Glutamatergic neuron (in vitro differentiated cells): Measurements from ENCODE around the gene TLCD5. TPM values are rescaled to one million over a fixed set of nuclear protein-coding genes. Genes with fewer than 3 reads are reported as not detected.

Experiments
- DNase-seq: peaks from one replicate; pipeline ENCODE4 v3.0.0; 2022
- H3K27ac Mint-ChIP-seq: one replicate; pipeline ENCODE4 v1.8.0; 2020; ENCODE audit warnings: mild to moderate bottlenecking, mixed read lengths, inconsistent platforms; ENCODE audit not compliant: unreplicated experiment
- H3K27me3 Mint-ChIP-seq: one replicate; pipeline ENCODE4 v1.8.0; 2020; ENCODE audit warnings: mild to moderate bottlenecking, moderate library complexity, mixed read lengths, inconsistent platforms; ENCODE audit not compliant: unreplicated experiment
- H3K36me3 Mint-ChIP-seq: one replicate; pipeline ENCODE4 v1.8.0; 2020; ENCODE audit warnings: mild to moderate bottlenecking, mixed read lengths, inconsistent platforms; ENCODE audit not compliant: unreplicated experiment
- H3K4me1 Mint-ChIP-seq: one replicate; pipeline ENCODE4 v1.8.0; 2020; ENCODE audit warnings: mild to moderate bottlenecking, low read depth, mixed read lengths, inconsistent platforms; ENCODE audit not compliant: unreplicated experiment
- H3K4me3 Mint-ChIP-seq: one replicate; pipeline ENCODE4 v1.8.0; 2020; ENCODE audit warnings: mild to moderate bottlenecking, mixed read lengths, inconsistent platforms; ENCODE audit not compliant: unreplicated experiment
- H3K9me3 Mint-ChIP-seq: one replicate; pipeline ENCODE4 v1.8.0; 2020; ENCODE audit warnings: mild to moderate bottlenecking, moderate library complexity, mixed read lengths, inconsistent platforms; ENCODE audit not compliant: unreplicated experiment
- total RNA-seq: library from RNA; stranded (reverse); fragmentation: NEBNext Ultra II Directional; extraction: Animal tissue kit (Norgen Biotek cat#: 25700); gene quantifications from one replicate; pipeline ENCODE4 v1.2.1, GENCODE V29; 2021; ENCODE audit not compliant: unreplicated experiment
- TF ChIP-seq, protein P1 (sequence below): fragments of 200-600 bp; sonication (generic); IDR thresholded peaks from one replicate; pipeline ENCODE4 v1.5.0; 2021; ENCODE audit not compliant: partially characterized antibody, unreplicated experiment

Gene TLCD5
- total RNA-seq, 1 donor from 2014 or later: 15.8 TPM

DNA sequence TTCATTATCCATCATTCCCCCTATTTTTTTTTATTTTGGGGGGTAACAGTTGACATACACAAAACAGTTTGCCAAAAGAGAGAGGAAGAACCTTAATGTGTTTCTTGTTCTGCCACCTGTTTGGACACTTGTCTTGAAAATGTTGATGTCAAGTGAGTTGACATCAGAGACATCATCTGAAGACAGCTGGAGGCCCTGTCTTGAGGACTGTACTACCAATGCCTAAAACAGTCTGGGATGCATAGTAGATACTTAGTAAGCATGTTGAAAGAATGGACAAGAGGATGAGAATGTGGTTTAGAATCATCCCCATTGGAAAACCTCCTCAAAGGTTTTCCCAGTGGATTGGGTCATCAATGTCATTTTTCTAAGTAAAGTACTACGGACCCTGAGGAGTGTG lies 8.7 kb downstream of the TLCD5 start:
- TF ChIP-seq, protein P1, sequence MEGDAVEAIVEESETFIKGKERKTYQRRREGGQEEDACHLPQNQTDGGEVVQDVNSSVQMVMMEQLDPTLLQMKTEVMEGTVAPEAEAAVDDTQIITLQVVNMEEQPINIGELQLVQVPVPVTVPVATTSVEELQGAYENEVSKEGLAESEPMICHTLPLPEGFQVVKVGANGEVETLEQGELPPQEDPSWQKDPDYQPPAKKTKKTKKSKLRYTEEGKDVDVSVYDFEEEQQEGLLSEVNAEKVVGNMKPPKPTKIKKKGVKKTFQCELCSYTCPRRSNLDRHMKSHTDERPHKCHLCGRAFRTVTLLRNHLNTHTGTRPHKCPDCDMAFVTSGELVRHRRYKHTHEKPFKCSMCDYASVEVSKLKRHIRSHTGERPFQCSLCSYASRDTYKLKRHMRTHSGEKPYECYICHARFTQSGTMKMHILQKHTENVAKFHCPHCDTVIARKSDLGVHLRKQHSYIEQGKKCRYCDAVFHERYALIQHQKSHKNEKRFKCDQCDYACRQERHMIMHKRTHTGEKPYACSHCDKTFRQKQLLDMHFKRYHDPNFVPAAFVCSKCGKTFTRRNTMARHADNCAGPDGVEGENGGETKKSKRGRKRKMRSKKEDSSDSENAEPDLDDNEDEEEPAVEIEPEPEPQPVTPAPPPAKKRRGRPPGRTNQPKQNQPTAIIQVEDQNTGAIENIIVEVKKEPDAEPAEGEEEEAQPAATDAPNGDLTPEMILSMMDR: no peak
- H3K27me3 Mint-ChIP-seq: peaks cover 3% of the 10 kb centered on the region
- DNase-seq: no peak
- no peak overlapping the region for H3K27ac Mint-ChIP-seq
- H3K9me3 Mint-ChIP-seq: peaks cover 3% of the 10 kb centered on the region
- no peaks in the 10 kb centered on the region for H3K36me3 Mint-ChIP-seq
- peaks cover 17% of the 10 kb centered on the region for H3K4me1 Mint-ChIP-seq
- no peak overlapping the region for H3K4me3 Mint-ChIP-seq

DNA sequence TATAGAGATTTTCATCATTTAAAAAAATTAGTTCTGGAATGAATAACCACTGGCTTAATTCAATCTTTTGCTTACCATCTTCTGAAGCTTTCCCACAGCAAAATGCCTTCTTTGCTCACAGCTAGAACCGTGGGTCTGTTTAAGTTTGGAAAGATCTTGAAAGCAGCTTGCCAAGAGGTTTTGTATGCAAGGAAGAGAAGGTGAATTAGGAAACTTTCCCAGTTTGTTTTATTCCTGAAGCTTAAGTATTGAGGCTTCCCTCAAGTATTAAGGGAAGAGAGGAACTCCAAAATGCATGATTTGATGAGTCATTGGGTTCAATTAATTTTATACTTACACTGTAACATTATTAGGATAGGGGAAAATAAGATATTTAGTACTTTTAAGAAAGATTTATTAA lies 9.2 kb downstream of the TLCD5 start:
- TF ChIP-seq, protein P1: no peak
- no peak for DNase-seq
- H3K27me3 Mint-ChIP-seq: peaks cover 3% of the 10 kb centered on the region
- H3K4me3 Mint-ChIP-seq: no peak overlapping the region
- H3K4me1 Mint-ChIP-seq: peaks cover 20% of the 10 kb centered on the region
- no peak overlapping the region for H3K27ac Mint-ChIP-seq
- peaks cover 3% of the 10 kb centered on the region for H3K9me3 Mint-ChIP-seq
- H3K36me3 Mint-ChIP-seq: no peaks in the 10 kb centered on the region

DNA sequence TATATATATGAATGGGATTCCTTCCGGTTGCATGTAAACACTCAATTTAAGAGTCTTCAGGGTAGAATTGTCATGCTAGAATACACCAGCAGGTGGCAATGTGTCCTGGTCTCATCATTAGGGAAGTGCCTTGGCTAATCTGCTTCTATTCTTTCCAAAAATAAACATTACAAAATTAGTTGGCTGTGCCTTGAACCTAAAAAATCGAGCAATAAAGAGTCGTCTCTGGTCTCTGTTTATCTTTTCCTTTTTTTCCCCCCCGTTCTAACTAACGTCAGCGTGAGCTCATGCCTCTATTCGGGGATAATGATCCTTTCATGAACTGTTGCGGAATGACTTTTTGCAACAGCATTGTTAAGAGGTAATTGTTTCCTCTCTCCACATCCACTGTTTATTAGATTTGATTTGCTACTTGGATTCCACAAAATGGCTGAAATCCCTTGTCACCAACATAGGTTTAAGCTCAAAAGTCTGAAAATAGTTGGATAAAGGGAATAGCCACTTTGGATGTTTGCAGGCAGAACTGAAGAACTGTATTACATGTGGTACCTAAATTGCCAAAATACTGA lies 9.9 kb downstream of the TLCD5 start:
- TF ChIP-seq, protein P1: peak; percentile 72
- Mint-ChIP-seq H3K4me3 (peak overlapping the region; percentile 82), H3K36me3 (no peaks in the 10 kb centered on the region), H3K27me3 (peaks cover 3% of the 10 kb centered on the region), H3K9me3 (peaks cover 5% of the 10 kb centered on the region), H3K4me1 (peaks cover 27% of the 10 kb centered on the region), H3K27ac (no peak overlapping the region)
- peak; percentile 38 for DNase-seq

DNA sequence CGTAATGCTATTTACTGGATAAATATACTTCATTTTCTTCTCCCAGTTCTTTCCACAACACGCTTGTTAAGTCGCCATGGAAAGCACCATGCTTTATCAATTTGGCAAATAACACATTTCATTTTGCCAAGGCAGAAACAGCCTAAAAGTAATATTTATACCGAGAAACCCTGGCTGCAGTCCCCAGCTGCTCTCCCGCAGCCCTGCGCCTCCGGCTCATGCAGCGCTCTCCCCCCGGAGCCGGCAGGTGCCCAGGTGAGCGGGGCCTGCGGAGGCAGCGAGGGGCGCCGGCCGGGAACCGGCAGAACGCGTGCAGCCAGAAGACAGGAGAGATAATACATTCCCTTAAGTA lies 10.4 kb downstream of the TLCD5 start:
- TF ChIP-seq, protein P1: no peak
- peaks cover 5% of the 10 kb centered on the region for H3K9me3 Mint-ChIP-seq
- peak overlapping the region; percentile 82 for H3K4me3 Mint-ChIP-seq
- H3K4me1 Mint-ChIP-seq: peaks cover 28% of the 10 kb centered on the region
- DNase-seq: no peak
- no peaks in the 10 kb centered on the region for H3K36me3 Mint-ChIP-seq
- no peak overlapping the region for H3K27ac Mint-ChIP-seq
- peaks cover 3% of the 10 kb centered on the region for H3K27me3 Mint-ChIP-seq

DNA sequence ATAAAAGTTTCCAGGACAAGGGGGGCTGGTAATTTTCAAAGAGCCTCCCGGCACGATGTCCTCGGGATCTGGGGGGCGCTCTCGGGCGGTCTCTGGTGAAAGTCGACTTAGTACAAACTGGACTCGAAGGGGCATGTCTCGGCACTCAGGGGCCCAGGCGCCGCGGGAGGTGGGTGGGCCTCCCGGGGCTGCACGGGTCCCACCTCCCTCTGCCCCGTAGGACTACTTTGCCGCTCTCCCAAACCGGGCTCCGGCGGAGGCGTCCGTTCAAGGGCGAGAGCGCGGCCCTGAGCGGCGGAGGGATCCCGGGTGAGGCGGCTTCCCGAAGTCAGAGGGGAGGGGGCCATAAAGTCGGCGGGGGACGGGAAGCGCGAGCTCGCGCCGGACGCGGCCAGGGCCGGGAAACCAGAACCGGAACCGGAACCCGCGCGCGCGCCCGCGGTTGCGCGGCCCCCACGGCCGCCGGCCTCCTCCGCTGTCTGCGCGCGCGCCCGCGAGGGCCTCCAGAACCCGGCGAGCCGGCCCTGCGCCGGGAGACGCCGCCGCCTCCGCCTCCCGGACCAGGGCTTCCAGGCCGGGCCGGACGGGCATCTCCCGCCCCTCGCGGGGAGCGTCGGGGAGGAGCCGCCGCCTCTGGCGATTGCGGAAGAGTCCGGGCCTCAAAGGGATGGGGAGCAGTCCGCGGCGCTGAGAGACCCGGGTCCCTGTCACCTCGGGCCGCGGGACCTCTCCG lies 11.0 kb downstream of the TLCD5 start, which contains the start of gene ARHGEF12:
Gene ARHGEF12 (plus strand): TSS at position 506 of the 733 bp plus-strand sequence. CDS start 831 bp downstream, outside the sequence.
- H3K27ac Mint-ChIP-seq: peak within 1 kb of the TSS; percentile 90
- H3K9me3 Mint-ChIP-seq: peaks cover 5% of the 10 kb centered on the region
- peak; percentile 95 for DNase-seq
- peaks cover 28% of the 10 kb centered on the region for H3K4me1 Mint-ChIP-seq
- TF ChIP-seq, protein P1: no peak
- peaks cover 3% of the 10 kb centered on the region for H3K27me3 Mint-ChIP-seq
- H3K4me3 Mint-ChIP-seq: peak within 1 kb of the TSS; percentile 92
- no peaks in the 10 kb centered on the region for H3K36me3 Mint-ChIP-seq
